CD4-positive, alpha-beta T cell (primary cell): ENCODE measurements around the gene TRRAP. TPM values are rescaled to one million over a fixed set of nuclear protein-coding genes. Genes with fewer than 3 reads are reported as not detected.

ENCODE experiments used
- ATAC-seq: fragments of 200-7000 bp; cut with Tn5 transposase; one replicate; pipeline ENCODE4 v1.10.0; 2022; ENCODE audit warnings: mild to moderate bottlenecking; ENCODE audit not compliant: poor library complexity
- CTCF ChIA-PET: fragments of 350-600 bp; sonication (Branson Sonifier 250); formaldehyde crosslinking; loops from one replicate; lab custom pipeline; 2021; ENCODE audit warnings: antibody characterized with exemption, inconsistent platforms; lab: Charles Lee
- POLR2A ChIA-PET: fragments of 350-600 bp; sonication (Branson Sonifier 250); formaldehyde crosslinking; loops from one replicate; lab custom pipeline; 2021; ENCODE audit warnings: antibody characterized with exemption, inconsistent platforms; lab: Charles Lee
- DNase-seq, 14 experiments: peaks; one replicate each; pipeline ENCODE4 v3.0.0-alpha.2; 2013 to 2020; ENCODE audit warnings: mixed read lengths in 2 of 14
- H3K27ac ChIP-seq, 2 donors: one replicate each; pipeline versions ENCODE4 v1.5.1 to v1.7.0; 2013; ENCODE audit warnings: low read length in 2 of 2, low read depth in 1 of 2, mild to moderate bottlenecking in 1 of 2
- H3K27me3 ChIP-seq, 2 experiments: 1 replicate in 1 of 2; 2 replicates in 1 of 2; pipeline versions ENCODE4 v1.6.1 to v1.7.0; 2013; ENCODE audit warnings: low read length in 2 of 2, control low read depth in 1 of 2, mild to moderate bottlenecking in 1 of 2, moderate library complexity in 1 of 2; ENCODE audit not compliant: insufficient read depth in 2 of 2, control insufficient read depth in 1 of 2
- H3K36me3 ChIP-seq: one replicate; pipeline ENCODE4 v1.6.1; 2013; ENCODE audit warnings: low read length, control low read depth; ENCODE audit not compliant: insufficient read depth
- H3K4me1 ChIP-seq: one replicate; pipeline ENCODE4 v1.6.1; 2013; ENCODE audit warnings: low read length, control low read depth; ENCODE audit not compliant: insufficient read depth
- H3K4me3 ChIP-seq: one replicate; pipeline ENCODE4 v1.5.1; 2013; ENCODE audit warnings: mild to moderate bottlenecking, low read length, moderate library complexity
- H3K9me3 ChIP-seq, 2 experiments: 1 replicate in 1 of 2; 2 replicates in 1 of 2; pipeline versions ENCODE4 v1.6.1 to v1.7.0; 2013; ENCODE audit warnings: low read length in 2 of 2, mild to moderate bottlenecking in 2 of 2, control low read depth in 1 of 2, moderate library complexity in 1 of 2; ENCODE audit not compliant: control insufficient read depth in 1 of 2, insufficient read depth in 1 of 2
- H3K27ac Mint-ChIP-seq: one replicate; pipeline ENCODE4 v1.8.0; 2020; ENCODE audit warnings: mixed read lengths
- H3K27me3 Mint-ChIP-seq: one replicate; pipeline ENCODE4 v1.8.0; 2021; ENCODE audit warnings: mixed read lengths
- H3K36me3 Mint-ChIP-seq: one replicate; pipeline ENCODE4 v1.8.0; 2021; ENCODE audit warnings: low read depth, mixed read lengths
- H3K4me1 Mint-ChIP-seq: one replicate; pipeline ENCODE4 v1.8.0; 2021; ENCODE audit warnings: low read depth, mixed read lengths
- H3K4me3 Mint-ChIP-seq: one replicate; pipeline ENCODE4 v1.8.0; 2020; ENCODE audit warnings: mild to moderate bottlenecking, mixed read lengths
- H3K9me3 Mint-ChIP-seq: one replicate; pipeline ENCODE4 v1.8.0; 2020; ENCODE audit warnings: mixed read lengths
- intact Hi-C, 2 experiments: fragments of 100-400 bp; cut with DNase I in 1 of 2; cut with micrococcal nuclease in 1 of 2; formaldehyde crosslinking; loops; one replicate each; pipeline versions ENCODE4 v1.15.1 to v1.9.0; 2023 to 2025; cut with DNase I, micrococcal nuclease
- total RNA-seq, 174 experiments: library from RNA in 2 of 174; stranded (reverse) in 2 of 174; gene quantifications; one replicate each; pipeline ENCODE4 v1.2.3 and lab custom pipeline; 2021 to 2026
- TF ChIP-seq, protein P1 (sequence below): fragments of 200-600 bp; IDR thresholded peaks from one replicate; pipeline ENCODE4 v1.8.0; 2022; ENCODE audit warnings: antibody characterized with exemption, mild to moderate bottlenecking

Gene TRRAP
- total RNA-seq, 2 experiments from 2014 or later: 47.9 to 48.3 TPM

DNA sequence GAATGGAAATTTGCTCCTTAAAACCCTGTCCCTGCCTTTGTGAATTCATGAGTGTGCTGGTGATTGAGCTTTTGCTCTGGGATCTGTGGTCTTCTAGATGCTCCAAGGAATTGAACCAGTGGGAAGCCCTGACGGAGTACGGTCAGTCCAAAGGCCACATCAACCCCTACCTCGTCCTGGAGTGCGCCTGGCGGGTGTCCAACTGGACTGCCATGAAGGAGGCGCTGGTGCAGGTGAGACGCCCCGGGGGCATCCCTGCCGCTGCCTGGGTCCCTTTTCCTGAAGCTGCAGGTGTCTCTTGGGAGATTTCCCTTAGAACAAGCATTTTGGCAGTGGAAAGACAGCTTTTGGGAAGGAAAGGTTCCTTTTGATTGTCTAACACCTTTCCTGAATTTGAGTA is 100.3 kb downstream of the TRRAP start:
- Histone ChIP-seq H3K9me3 (no peaks in the 10 kb centered on the region), H3K4me1 (no peaks in the 10 kb centered on the region), H3K36me3 (peaks cover 99% of the 10 kb centered on the region), H3K27me3 (no peaks in the 10 kb centered on the region), H3K4me3 (no peak overlapping the region), H3K27ac (no peak overlapping the region)
- H3K36me3 Mint-ChIP-seq: peaks cover 99% of the 10 kb centered on the region
- H3K9me3 Mint-ChIP-seq: no peaks in the 10 kb centered on the region
- no peak overlapping the region for H3K27ac Mint-ChIP-seq
- TF ChIP-seq, protein P1, sequence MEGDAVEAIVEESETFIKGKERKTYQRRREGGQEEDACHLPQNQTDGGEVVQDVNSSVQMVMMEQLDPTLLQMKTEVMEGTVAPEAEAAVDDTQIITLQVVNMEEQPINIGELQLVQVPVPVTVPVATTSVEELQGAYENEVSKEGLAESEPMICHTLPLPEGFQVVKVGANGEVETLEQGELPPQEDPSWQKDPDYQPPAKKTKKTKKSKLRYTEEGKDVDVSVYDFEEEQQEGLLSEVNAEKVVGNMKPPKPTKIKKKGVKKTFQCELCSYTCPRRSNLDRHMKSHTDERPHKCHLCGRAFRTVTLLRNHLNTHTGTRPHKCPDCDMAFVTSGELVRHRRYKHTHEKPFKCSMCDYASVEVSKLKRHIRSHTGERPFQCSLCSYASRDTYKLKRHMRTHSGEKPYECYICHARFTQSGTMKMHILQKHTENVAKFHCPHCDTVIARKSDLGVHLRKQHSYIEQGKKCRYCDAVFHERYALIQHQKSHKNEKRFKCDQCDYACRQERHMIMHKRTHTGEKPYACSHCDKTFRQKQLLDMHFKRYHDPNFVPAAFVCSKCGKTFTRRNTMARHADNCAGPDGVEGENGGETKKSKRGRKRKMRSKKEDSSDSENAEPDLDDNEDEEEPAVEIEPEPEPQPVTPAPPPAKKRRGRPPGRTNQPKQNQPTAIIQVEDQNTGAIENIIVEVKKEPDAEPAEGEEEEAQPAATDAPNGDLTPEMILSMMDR: no peak
- intact Hi-C loops: no loop called here
- ChIA-PET POLR2A (no interaction called here), CTCF (no interaction called here)
- no peak overlapping the region for H3K4me3 Mint-ChIP-seq
- no peak for ATAC-seq
- H3K4me1 Mint-ChIP-seq: no peaks in the 10 kb centered on the region
- H3K27me3 Mint-ChIP-seq: no peaks in the 10 kb centered on the region
- no peak for DNase-seq

DNA sequence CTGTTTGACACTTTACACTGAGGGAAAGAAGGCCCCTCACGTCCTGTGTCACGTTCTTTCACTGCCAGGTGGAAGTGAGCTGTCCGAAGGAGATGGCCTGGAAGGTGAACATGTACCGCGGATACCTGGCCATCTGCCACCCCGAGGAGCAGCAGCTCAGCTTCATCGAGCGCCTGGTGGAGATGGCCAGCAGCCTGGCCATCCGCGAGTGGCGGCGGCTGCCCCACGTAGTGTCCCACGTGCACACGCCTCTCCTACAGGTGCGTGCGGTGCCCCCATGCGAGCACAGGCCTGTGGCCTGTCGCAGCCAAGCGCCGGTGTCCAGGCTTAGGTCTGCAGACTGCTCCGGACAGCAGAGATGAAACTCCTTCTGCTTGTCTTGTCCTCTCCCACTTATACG is 103.4 kb downstream of the TRRAP start:
- H3K36me3 Mint-ChIP-seq: peaks cover 99% of the 10 kb centered on the region
- CTCF ChIA-PET: no interaction called here

DNA sequence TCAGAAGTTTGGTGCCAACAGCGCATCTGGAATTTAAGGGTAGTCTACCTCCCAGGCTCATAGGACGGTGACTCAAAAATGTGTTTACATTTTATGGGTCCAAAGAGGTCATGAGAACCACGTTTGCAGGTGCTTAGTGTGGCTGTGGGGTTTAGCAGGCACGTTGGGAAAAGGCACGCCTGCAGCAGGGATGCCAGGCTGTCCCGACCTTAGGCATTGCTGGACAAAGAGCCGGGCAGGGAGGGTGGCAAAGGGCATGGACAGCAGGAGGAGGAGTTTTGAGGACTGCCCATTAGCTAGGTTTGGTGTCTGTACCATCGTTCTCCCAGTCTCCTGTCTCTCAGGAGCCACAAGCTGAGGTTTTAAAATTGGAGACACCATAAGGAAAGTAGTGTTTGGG is 104.4 kb downstream of the TRRAP start:
- ChIA-PET CTCF (interaction anchor here (1.1 kb wide), 1 partner anchor 103 kb away, joined by 3 read pairs; no protein-coding TSS in a partner anchor), POLR2A (no interaction called here)
- peaks cover 99% of the 10 kb centered on the region for H3K36me3 Mint-ChIP-seq
- H3K27ac ChIP-seq: no peak overlapping the region
- intact Hi-C loops: no loop called here
- H3K4me3 Mint-ChIP-seq: no peak overlapping the region
- H3K4me1 Mint-ChIP-seq: peaks cover 6% of the 10 kb centered on the region
- no peak overlapping the region for H3K4me3 ChIP-seq
- no peak overlapping the region for H3K27ac Mint-ChIP-seq
- H3K36me3 ChIP-seq: peaks cover 98% of the 10 kb centered on the region
- H3K27me3 Mint-ChIP-seq: no peaks in the 10 kb centered on the region
- no peaks in the 10 kb centered on the region for H3K9me3 ChIP-seq
- TF ChIP-seq, protein P1: no peak
- ATAC-seq (no peak), DNase-seq (no peak)
- no peaks in the 10 kb centered on the region for H3K27me3 ChIP-seq
- peaks cover 2% of the 10 kb centered on the region for H3K9me3 Mint-ChIP-seq
- no peaks in the 10 kb centered on the region for H3K4me1 ChIP-seq

More for the DNA sequence above, 103.4 kb downstream of the TRRAP start:
- Mint-ChIP-seq H3K27ac (no peak overlapping the region), H3K9me3 (peaks cover 2% of the 10 kb centered on the region), H3K27me3 (no peaks in the 10 kb centered on the region), H3K4me1 (no peaks in the 10 kb centered on the region), H3K4me3 (no peak overlapping the region)
- Histone ChIP-seq H3K36me3 (peaks cover 99% of the 10 kb centered on the region), H3K4me3 (no peak overlapping the region), H3K27ac (no peak overlapping the region), H3K9me3 (no peaks in the 10 kb centered on the region), H3K4me1 (no peaks in the 10 kb centered on the region), H3K27me3 (no peaks in the 10 kb centered on the region)
- ATAC-seq: no peak
- TF ChIP-seq, protein P1: no peak
- intact Hi-C loops: no loop called here
- no peak for DNase-seq
- POLR2A ChIA-PET: no interaction called here
